Panc1 (cell line): ENCODE data around the gene NGF. TPM values are rescaled to one million over a fixed set of nuclear protein-coding genes. Genes with fewer than 3 reads are reported as not detected.

Experiments used
- ATAC-seq: fragments of 200-7000 bp; cut with Tn5 transposase; 2 replicates; pipeline ENCODE4 v1.9.1; 2020; ENCODE audit warnings: mild to moderate bottlenecking, moderate library complexity
- BruUV-seq: library from RNA; stranded (reverse); fragments of 400-500 nt; replicated peaks from 2 replicates; lab custom pipeline; 2021; lab: Mats Ljungman, UMichigan
- CTCF ChIA-PET: fragments of 300-600 bp; sonication (Branson Sonifier 250); formaldehyde crosslinking; loops from one replicate; lab custom pipeline; 2022; ENCODE audit warnings: antibody characterized with exemption; lab: Charles Lee
- POLR2A ChIA-PET: fragments of 300-600 bp; sonication (Branson Sonifier 250); formaldehyde crosslinking; loops from one replicate; lab custom pipeline; 2022; ENCODE audit warnings: antibody characterized with exemption; lab: Charles Lee
- DNase-seq: peaks from one replicate; pipeline ENCODE4 v3.0.0-alpha.2; 2010; ENCODE audit warnings: low read depth, low spot score
- H3K27ac ChIP-seq: 2 replicates; pipeline ENCODE4 v1.5.1; 2011; ENCODE audit warnings: mild to moderate bottlenecking, low read length, inconsistent platforms
- H3K27me3 ChIP-seq: fragments of 200-500 bp; sonication (Bioruptor generic); 2 replicates; pipeline ENCODE4 v1.6.0; 2014; ENCODE audit warnings: low read length, inconsistent platforms; ENCODE audit not compliant: control insufficient read depth, insufficient read depth
- H3K36me3 ChIP-seq: fragments of 200-500 bp; sonication (Bioruptor generic); 2 replicates; pipeline ENCODE4 v1.5.1; 2014; ENCODE audit warnings: inconsistent platforms, mild to moderate bottlenecking, low read length, moderate library complexity; ENCODE audit not compliant: control insufficient read depth, insufficient read depth
- H3K4me1 ChIP-seq: 2 replicates; pipeline ENCODE4 v1.5.1; 2011; ENCODE audit warnings: inconsistent platforms, mild to moderate bottlenecking, low read length, moderate library complexity; ENCODE audit not compliant: control insufficient read depth, insufficient read depth
- H3K4me3 ChIP-seq, 2 experiments: 2 replicates each; pipeline ENCODE4 v1.5.1; 2011 to 2012; ENCODE audit warnings: low read depth in 2 of 2, low read length in 2 of 2, mild to moderate bottlenecking in 2 of 2, inconsistent platforms in 1 of 2, moderate library complexity in 1 of 2
- H3K9me3 ChIP-seq: fragments of 200-500 bp; sonication (Bioruptor generic); 2 replicates; pipeline ENCODE4 v1.5.1; 2014; ENCODE audit warnings: low read depth, mild to moderate bottlenecking, inconsistent platforms, low read length, moderate library complexity; ENCODE audit not compliant: control insufficient read depth, insufficient read depth
- POLR2AphosphoS5 ChIP-seq: IDR thresholded peaks from 2 replicates; pipeline ENCODE4 v1.6.1; 2012; ENCODE audit warnings: mild to moderate bottlenecking, low read depth, low read length, moderate library complexity
- REST ChIP-seq, 2 experiments: IDR thresholded peaks; 2 replicates each; pipeline ENCODE4 v1.6.1; 2011 to 2012; ENCODE audit warnings: low read depth in 2 of 2, control low read depth in 1 of 2, low read length in 1 of 2, mild to moderate bottlenecking in 1 of 2, moderate library complexity in 1 of 2; ENCODE audit not compliant: insufficient read depth in 1 of 2
- SIN3A ChIP-seq: IDR thresholded peaks from 2 replicates; pipeline ENCODE4 v1.6.1; 2012; ENCODE audit warnings: low read depth, mild to moderate bottlenecking, low read length, moderate library complexity, borderline replicate concordance; ENCODE audit not compliant: insufficient read depth
- TCF7L2 ChIP-seq: IDR thresholded peaks from 2 replicates; pipeline ENCODE4 v1.6.1; 2011; ENCODE audit warnings: mild to moderate bottlenecking, low read depth, low read length, inconsistent platforms
- in situ Hi-C: cut with HindIII; loops from 2 replicates; pipeline ENCODE4 v1.10.0; 2016; ENCODE audit warnings: low sequenced_read_pairs, low pct_unique_long_range_greater_than_20kb
- intact Hi-C: fragments of 100-400 bp; cut with micrococcal nuclease; formaldehyde crosslinking; loops from one replicate; pipeline ENCODE4 v1.10.0; 2022; ENCODE audit not compliant: unreplicated experiment
- total RNA-seq: library from RNA; stranded (reverse); gene quantifications from one replicate; pipeline ENCODE4 v1.2.1, GENCODE V29; 2021; ENCODE audit not compliant: unreplicated experiment
- TF ChIP-seq, protein P1 (sequence below): fragments of 450-650 bp; IDR thresholded peaks from 2 replicates; pipeline ENCODE4 v1.5.1; 2017; ENCODE audit warnings: mild to moderate bottlenecking

The NGF gene
- total RNA-seq, 1 experiment from 2014 or later, result not detected

- Histone ChIP-seq H3K27me3 (no peaks in the 10 kb centered on the region; the same call in 1 of the 2 replicates), H3K9me3 (no peaks in the 10 kb centered on the region), H3K27ac (no peak overlapping the region), H3K4me3 (no peak overlapping the region), H3K4me1 (no peaks in the 10 kb centered on the region), H3K36me3 (no peaks in the 10 kb centered on the region)
- ChIA-PET POLR2A (no interaction called here), CTCF (no interaction called here)
- DNase-seq (no peak), ATAC-seq (no peak)
- TF ChIP-seq SIN3A, result no peak
- TF ChIP-seq, protein P1, sequence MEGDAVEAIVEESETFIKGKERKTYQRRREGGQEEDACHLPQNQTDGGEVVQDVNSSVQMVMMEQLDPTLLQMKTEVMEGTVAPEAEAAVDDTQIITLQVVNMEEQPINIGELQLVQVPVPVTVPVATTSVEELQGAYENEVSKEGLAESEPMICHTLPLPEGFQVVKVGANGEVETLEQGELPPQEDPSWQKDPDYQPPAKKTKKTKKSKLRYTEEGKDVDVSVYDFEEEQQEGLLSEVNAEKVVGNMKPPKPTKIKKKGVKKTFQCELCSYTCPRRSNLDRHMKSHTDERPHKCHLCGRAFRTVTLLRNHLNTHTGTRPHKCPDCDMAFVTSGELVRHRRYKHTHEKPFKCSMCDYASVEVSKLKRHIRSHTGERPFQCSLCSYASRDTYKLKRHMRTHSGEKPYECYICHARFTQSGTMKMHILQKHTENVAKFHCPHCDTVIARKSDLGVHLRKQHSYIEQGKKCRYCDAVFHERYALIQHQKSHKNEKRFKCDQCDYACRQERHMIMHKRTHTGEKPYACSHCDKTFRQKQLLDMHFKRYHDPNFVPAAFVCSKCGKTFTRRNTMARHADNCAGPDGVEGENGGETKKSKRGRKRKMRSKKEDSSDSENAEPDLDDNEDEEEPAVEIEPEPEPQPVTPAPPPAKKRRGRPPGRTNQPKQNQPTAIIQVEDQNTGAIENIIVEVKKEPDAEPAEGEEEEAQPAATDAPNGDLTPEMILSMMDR, result no peak
- no peak for TF ChIP-seq REST (IDR thresholded peaks at IDR 0.05; ENCODE audit: insufficient read depth in 1 of 2, low read depth in 2 of 2, low read length in 1 of 2)
- TF ChIP-seq TCF7L2, result no peak
- TF ChIP-seq POLR2AphosphoS5, result no peak
- in situ Hi-C loops, result no loop called here
- intact Hi-C loops, result no loop called here
- BruUV-seq, result no TSS peak
These were observed 3.9 kb upstream of the NGF start for GRCh38 chr1:115341948-115342347.

- Histone ChIP-seq H3K9me3 (no peaks in the 10 kb centered on the region), H3K27me3 (no peaks in the 10 kb centered on the region; the same call in 1 of the 2 replicates), H3K4me1 (no peaks in the 10 kb centered on the region), H3K27ac (no peak overlapping the region), H3K4me3 (no peak overlapping the region), H3K36me3 (no peaks in the 10 kb centered on the region)
- intact Hi-C loops, result no loop called here
- no TSS peak for BruUV-seq
- ChIA-PET CTCF (no interaction called here), POLR2A (no interaction called here)
- DNase-seq (no peak), ATAC-seq (no peak)
- in situ Hi-C loops, result no loop called here
- TF ChIP-seq, protein P1, result no peak
- TF ChIP-seq SIN3A (no peak), TCF7L2 (no peak), POLR2AphosphoS5 (no peak), REST (IDR thresholded peaks at IDR 0.05; ENCODE audit: insufficient read depth in 1 of 2, low read depth in 2 of 2, low read length in 1 of 2) (no peak)
These were observed 2.8 kb upstream of the NGF start for GRCh38 chr1:115340879-115341278.
